Measurements from ENCODE around the gene MMP23B.
"Not testable (repeated sequence)": the region's sequence is repeated elsewhere in the genome, so short reads cannot be mapped to it uniquely, and the experiment has no call there.

MMP23B gene

GRCh38 chr1:1666526-1666925 is 34.6 kb downstream of the MMP23B start:
- no peak for DNase-seq (ENCODE audit: low read depth, low spot score)

- DNase-seq (ENCODE audit: low read depth, low spot score) = no peak
These were observed 37.8 kb downstream of the MMP23B start for GRCh38 chr1:1669468-1670440.

GRCh38 chr1:1670866-1671265 is 38.9 kb downstream of the MMP23B start:
- no peak for DNase-seq (ENCODE audit: low read depth, low spot score)

GRCh38 chr1:1671365-1672119 is 39.6 kb downstream of the MMP23B start:
- no peak for DNase-seq (ENCODE audit: low read depth, low spot score)

- no peak for DNase-seq (ENCODE audit: low read depth, low spot score)
These were observed 40.4 kb downstream of the MMP23B start for GRCh38 chr1:1672181-1672965.

GRCh38 chr1:1674806-1675205 is 42.8 kb downstream of the MMP23B start:
- not testable (repeated sequence) for DNase-seq (ENCODE audit: low read depth, low spot score)

GRCh38 chr1:1675218-1675617 is 43.2 kb downstream of the MMP23B start:
- not testable (repeated sequence) for DNase-seq (ENCODE audit: low read depth, low spot score)

GRCh38 chr1:1676087-1676486 is 44.1 kb downstream of the MMP23B start:
- DNase-seq (ENCODE audit: low read depth, low spot score) = not testable (repeated sequence)

GRCh38 chr1:1677718-1678580 is 46.0 kb downstream of the MMP23B start:
- no peak for DNase-seq (ENCODE audit: low read depth, low spot score)

GRCh38 chr1:1678581-1679380 is 46.8 kb downstream of the MMP23B start:
- DNase-seq (ENCODE audit: low read depth, low spot score) = no peak

- DNase-seq (ENCODE audit: low read depth, low spot score) = no peak
These were observed 48.3 kb downstream of the MMP23B start for GRCh38 chr1:1680031-1680911.

- DNase-seq (ENCODE audit: low read depth, low spot score) = no peak
These were observed 48.9 kb downstream of the MMP23B start for GRCh38 chr1:1680912-1681273.

GRCh38 chr1:1683104-1683905 is 51.3 kb downstream of the MMP23B start:
- DNase-seq (ENCODE audit: low read depth, low spot score) = no peak

All from activated naive CD8-positive, alpha-beta T cell treated with anti-CD3 and anti-CD28 coated beads, Interleukin-2, amount 50 U/mL, for 16 hours (primary cell).